Activated CD4-positive, alpha-beta T cell treated with anti-CD3 and anti-CD28 coated beads for 1 hour (primary cell): ENCODE data around the gene PCK1.

Experiments used
- DNase-seq: peaks from one replicate; pipeline ENCODE4 v3.0.0-alpha.2; 2020

The PCK1 gene

DNA sequence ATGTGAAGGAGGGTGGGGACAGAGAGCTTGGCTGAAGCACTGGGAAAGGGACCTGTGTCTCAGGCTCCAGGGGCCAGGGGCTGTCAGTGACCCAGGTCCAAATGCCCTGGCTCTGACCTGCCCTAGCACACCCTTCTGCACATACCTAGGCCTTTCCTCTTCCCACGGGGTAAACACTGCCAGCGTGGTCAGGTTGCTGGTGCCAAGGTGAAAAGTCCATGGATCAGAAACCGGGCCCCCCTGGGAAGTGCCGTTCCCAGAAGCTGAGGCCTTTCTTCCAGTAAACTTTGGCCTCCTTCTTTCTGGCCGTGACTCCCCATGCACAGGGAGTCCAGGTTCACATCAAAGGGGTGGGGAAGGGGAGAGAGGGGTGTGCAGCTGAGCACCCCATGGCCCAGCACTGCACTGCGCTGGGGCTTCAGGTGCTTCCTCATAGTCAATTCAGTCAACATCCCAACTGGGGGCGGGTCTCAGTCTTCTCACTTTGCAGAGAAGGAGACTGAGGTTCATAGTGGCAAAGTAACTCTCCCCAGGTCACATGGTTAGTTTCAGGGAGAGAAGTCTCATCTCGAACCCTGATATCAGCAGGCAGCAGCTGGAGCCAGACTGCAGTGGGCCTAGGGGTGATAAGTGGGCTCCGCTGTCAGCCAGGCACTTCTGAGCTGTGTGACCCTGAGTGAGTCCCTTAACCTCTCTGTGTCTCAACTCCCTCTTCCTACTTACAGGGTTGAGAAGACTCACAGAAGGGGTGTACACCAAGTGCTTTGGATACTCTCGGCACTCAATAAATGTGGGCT is 17.0 kb downstream of the PCK1 start:
- no peak for DNase-seq

DNA sequence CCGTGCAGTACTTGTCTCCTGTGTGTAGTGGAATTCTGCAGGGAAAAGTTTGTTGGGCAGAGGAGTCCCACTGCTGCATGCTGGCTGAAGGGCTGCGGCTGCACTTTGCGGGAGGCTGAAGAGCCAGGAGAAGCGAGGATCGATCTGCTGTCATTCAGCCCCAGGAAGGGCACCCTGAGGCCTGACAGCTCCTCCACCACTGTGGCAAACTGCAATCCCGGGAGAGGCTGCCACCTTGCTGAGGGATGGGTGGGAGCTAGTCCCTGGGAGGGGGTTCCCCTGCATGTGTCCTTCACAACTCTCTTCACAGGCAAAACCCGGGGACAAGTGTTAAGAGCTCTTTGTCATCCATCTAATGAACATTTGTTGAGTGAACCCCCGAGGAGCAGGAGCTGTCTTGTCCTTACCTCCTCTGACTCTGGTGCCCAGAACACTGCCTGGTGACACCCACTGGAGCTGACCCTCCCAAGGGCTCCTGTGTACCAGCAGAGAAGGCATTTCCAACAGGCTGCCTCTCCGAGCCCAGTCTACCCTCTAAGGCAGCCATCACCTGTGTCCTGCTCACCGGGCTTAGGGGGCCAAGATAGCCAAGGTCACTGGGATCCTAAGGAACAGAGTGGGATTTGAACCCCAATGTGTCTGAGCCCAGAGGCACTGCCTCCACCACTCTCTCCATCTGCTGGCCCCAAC is 17.7 kb downstream of the PCK1 start:
- no peak for DNase-seq

GRCh38 chr20:57579331-57579897 is 18.5 kb downstream of the PCK1 start:
- DNase-seq, result no peak

DNA sequence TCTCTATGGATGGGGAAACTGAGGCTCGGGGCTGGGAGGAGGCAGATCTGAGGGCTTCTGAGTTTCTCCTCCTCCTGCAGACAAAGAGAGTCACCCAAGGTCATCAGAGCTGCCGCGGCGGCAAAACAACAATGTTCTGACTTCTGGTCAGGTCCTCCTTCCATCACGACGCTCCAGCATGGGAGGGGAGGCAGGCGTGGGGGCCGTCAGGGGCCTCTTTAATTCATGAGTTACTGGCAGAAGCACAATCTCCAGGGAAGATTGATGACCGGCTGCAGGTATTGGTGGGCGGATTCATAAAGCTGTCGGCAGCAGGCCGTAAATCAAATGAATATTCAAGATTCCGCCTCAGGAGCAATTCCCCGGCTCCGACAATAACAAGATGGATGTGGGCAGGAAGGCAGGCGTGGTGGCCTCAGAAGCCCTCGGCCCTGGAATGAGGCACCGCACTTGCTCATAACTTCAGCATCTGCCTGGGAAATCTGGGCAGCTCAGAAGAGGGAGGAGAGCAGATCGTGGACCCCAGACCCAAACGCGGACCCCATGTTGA is 19.1 kb downstream of the PCK1 start:
- DNase-seq, result no peak

GRCh38 chr20:57580478-57581201 is 19.7 kb downstream of the PCK1 start:
- no peak for DNase-seq

DNA sequence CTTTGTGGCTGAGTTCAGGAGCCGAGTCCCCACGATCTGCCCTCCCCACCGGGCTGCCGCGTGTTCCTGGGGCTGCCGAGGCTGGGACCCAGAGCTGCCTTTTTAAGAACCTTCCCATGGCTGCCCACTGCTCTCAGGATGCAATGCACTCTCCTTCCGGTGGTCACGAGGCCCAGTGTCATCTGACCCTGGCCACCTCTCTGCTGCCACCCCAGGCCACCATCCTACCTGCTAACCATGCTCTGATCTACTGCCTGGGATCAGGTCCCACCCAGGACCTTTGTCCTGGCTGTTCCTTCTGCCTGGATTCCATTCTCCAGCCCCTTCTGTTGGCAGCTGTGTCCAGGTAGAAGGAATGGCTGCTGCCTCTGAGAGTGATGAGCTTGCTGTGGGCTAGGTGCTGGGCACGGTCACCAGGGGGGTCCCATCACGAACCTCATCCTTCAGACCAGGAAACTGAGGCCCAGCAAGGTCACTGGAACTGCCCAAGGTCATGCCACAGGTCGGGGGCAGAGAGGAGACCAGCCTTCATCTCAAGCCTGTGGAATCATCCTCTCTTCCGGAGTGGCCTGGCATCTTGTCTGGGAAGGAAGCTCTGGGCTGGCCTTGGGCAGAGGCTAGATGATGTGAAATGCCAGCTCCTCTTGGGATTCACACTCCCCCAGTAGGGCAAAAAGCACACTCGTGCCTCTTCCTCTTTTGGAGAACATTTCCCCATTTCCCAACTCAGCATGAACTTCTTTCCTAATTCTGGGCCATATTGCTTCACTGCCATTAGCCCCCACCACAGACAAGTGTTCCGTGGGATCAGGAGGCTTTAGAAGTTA is 20.5 kb downstream of the PCK1 start:
- no peak for DNase-seq

DNA sequence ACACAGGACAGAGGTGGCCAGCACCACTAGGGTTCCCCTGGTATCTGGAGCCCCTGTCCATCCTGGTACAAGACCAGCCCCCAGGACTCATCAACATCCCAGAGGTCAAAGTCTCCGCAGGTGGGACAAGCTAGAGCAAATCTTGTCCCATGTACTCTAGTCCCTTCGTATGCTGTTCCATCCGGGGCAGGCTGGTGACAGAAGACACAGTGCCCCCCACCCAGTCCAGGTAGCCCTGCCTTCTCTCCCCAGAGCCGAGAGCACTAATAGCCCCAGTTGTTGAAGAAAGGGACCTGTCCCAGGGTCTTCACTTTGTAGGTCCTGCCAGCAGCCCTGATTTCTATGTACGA is 21.1 kb downstream of the PCK1 start:
- DNase-seq, result no peak

DNA sequence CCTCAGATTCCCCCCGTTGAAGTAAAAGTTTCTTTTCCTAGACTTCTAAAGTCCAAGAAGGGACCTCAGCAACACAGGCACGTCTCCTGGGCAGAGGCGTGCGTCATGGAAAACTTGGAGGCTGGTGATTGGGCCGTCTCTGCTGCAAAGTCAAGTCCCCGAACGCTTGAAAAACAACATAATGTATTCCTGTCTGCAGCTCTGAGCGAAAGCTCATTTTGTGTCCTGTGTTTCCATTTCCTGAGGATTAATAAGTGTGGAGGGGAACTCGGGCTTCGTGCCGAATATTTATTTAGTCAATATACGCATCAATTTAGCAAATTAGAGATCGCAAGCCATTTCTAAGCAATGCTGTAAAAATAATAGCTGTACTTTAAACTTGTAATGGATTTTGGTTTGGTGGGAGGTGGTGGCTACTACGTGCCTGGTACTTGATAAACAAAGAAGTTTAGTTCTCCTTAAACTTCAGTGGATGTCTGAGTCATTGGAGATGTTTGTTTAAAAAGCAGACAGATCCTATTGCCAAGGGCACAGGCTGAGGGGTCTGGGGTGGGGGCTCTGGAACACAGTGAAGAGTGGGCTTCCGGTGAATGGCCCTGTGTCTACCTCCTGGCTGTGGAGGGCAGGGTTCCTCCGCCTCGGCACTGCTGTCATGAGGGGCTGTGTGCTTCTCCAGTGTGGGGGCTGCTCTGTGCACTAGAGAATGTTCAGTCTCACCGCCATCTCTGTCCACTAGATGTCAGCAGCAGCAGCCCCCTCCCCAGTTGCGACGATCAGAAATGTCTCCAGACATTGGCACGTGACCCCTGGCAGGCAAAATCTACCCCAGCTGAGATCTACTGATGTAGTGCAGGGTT is 21.8 kb downstream of the PCK1 start:
- DNase-seq, result no peak

- DNase-seq, result no peak
Observed at GRCh38 chr20:57583289-57584257, 22.7 kb downstream of the PCK1 start.

DNA sequence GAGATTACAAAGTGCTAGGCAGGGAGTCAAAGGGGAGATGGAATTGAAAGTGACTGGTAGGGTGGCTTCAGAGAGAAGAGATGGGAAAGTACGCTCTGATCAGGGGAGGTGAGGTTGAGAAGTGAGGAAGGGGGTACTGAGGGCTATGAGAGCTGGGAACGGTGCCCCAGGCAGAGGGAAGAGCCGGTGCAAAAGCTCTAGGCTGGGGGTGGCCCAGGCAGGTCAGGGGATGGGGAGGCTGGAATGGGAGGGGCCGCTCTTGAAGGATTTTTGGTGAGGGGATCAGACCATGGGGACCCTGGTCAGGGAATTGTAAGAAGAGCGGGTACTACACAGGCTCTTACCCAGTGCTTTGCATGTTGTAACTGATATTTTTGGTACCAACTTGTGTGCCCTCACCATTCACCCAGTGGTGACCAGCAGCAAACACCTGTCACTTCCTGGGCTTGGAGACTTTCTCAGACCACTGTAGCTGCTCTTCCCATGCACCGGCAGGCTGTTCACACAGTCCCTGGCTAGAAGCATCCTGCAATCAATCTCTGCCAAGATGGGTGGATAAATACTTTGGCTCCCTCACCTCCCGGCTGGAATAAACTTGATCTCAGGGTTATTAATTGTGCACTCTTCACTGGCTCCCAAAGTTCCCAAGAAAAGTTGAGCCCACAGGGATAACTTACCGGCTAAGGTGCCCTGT is 24.0 kb downstream of the PCK1 start:
- DNase-seq, result no peak

GRCh38 chr20:57585466-57586213 is 24.7 kb downstream of the PCK1 start:
- DNase-seq, result no peak

GRCh38 chr20:57586370-57586793 is 25.5 kb downstream of the PCK1 start:
- no peak for DNase-seq

- no peak for DNase-seq
Observed at GRCh38 chr20:57586943-57587277, 26.0 kb downstream of the PCK1 start.

DNA sequence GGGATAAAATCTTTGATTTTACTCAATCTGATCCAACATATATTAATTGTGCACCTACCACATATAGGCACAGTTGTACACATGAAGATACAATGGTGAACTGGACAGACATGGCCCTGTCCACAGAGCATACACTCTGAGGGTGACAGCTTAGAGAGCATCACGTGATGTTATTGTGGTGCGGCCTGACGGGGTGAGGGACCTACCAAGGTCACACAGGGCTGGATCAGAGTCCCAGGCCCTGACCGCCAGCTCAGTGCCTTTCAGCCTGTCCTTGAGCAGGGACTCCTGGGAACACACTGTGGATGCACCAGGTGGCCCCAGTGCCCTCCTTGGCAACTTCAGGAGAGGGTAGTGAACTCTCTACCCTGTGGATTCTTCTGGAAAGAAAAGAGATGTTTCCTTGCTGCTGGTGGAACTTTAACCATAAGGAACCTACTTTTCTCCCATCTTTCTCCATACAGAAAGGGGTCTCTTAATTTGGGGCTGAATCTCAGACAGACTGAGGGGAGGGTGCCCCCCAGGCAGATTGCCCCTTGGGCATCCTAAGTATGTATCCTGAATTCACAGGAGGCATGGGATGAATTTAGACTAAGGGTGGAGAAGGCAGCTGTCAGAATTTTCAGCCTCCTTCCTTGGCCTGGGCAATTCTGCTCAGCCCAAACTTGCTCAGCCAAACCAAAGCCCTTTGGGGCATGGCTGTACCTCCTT is 26.5 kb downstream of the PCK1 start:
- no peak for DNase-seq

- DNase-seq, result no peak
Observed at GRCh38 chr20:57587989-57588377, 27.1 kb downstream of the PCK1 start.

- DNase-seq, result no peak
Observed at GRCh38 chr20:57588596-57588995, 27.7 kb downstream of the PCK1 start.

- DNase-seq, result no peak
Observed at GRCh38 chr20:57589123-57589727, 28.3 kb downstream of the PCK1 start.
